ENCODE measurements around the gene BIRC7. TPM values are rescaled to one million over a fixed set of nuclear protein-coding genes. Genes with fewer than 3 reads are reported as not detected.

BIRC7 gene
- total RNA-seq, 4 donors from 2014 or later = 29.4 to 53.1 (median 42.2) TPM

DNA sequence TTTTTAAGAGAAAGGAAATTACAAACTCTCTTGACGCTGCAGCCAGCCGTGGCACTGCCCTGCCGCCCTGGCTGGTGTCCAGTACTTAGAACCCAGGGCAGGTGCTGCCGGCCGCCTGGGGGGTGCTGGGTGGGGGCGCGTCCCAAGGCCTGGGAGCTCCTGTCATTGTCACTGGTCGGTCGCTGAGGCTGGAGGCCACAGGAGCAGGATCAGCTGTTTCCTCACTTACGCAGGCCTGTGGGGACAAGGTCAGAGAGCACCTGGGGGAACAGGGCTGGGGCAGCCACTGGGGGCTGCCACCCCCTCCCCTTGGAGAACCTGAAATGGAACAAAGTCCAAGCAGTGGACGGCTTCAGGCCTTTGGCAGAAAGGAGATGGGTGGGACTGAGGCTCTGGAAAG lies 5.6 kb downstream of the BIRC7 start:
- TF ChIP-seq EP300 (IDR thresholded peaks at IDR 0.05) (no peak), POLR2A (IDR thresholded peaks at IDR 0.05) (no peak)
- TF ChIP-seq, protein P1, sequence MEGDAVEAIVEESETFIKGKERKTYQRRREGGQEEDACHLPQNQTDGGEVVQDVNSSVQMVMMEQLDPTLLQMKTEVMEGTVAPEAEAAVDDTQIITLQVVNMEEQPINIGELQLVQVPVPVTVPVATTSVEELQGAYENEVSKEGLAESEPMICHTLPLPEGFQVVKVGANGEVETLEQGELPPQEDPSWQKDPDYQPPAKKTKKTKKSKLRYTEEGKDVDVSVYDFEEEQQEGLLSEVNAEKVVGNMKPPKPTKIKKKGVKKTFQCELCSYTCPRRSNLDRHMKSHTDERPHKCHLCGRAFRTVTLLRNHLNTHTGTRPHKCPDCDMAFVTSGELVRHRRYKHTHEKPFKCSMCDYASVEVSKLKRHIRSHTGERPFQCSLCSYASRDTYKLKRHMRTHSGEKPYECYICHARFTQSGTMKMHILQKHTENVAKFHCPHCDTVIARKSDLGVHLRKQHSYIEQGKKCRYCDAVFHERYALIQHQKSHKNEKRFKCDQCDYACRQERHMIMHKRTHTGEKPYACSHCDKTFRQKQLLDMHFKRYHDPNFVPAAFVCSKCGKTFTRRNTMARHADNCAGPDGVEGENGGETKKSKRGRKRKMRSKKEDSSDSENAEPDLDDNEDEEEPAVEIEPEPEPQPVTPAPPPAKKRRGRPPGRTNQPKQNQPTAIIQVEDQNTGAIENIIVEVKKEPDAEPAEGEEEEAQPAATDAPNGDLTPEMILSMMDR (IDR thresholded peaks at IDR 0.05) = no peak
- H3K36me3 ChIP-seq = no peaks in the 10 kb centered on the region
- peaks cover 0 to 5% (median 0%) of the 10 kb centered on the region in 4 donors for H3K4me1 ChIP-seq
- H3K4me3 ChIP-seq = no peak overlapping the region
- DNase-seq (ENCODE audit: low spot score in 2 of 2) = no peak
- 44 to 46% methylated on average over 8 to 11 of the region's 11 CpGs for WGBS, 2 donors
- H3K27me3 ChIP-seq = no peaks in the 10 kb centered on the region
- no peak overlapping the region for H3K27ac ChIP-seq
- no peaks in the 10 kb centered on the region for H3K9me3 ChIP-seq

DNA sequence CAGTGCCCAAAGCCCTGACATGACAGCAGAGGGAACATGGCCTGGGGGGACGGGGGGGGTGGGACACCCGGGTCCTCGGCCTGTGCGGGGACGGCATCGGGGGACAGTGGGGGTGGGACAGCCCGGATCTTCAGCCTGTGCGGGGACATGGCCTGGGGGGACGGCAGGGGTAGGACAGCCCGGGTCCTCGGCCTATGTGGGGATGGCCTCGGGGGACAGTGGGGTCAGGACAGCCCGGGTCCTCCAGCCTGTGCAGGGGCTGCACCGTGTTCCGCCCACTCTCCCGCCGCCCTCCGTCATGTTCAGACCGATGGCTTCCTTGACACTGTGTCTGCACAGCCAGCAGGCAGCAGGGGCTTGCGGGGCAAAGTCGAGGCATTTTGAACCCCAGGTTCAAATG lies 7.0 kb downstream of the BIRC7 start:
- no peak for DNase-seq (ENCODE audit: low spot score in 2 of 2)
- 84 to 87% methylated on average over 15 to 16 of the region's 21 CpGs for WGBS, 2 donors

DNA sequence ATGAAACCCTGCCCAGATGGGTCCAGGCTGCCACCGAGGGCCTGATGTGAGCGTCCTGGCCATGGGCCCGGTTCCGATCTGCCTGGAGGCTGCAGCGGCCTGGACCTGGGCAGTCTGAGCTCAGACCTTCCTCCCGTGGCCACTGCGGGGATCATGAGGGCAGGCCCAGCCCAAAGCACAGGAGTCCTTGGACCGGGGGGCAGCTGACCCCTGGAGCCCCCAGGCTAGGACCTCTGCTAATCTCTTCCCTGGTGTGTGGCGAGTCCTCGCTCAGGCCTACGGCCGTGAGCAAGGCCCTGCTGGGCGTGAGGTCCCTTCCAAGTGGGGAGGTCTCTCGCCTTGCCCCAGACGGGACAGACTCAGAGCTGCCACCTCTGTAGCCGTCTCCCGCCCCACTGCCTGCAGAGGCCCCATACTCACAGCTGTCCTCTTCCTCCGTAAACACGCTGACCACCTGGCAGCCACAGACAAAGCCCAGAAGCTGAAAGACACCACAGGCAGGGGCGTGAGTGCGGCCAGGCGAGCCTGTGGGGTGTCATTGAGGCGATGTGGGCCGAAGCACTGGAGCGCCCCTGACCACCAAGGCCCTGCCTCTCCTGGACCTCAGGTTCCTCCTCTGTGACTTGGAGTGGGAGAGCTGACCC lies 8.0 kb downstream of the BIRC7 start:
- DNase-seq (ENCODE audit: low spot score in 2 of 2) = no peak
- H3K4me3 ChIP-seq = no peak overlapping the region
- H3K4me1 ChIP-seq = peaks cover 0 to 5% (median 0%) of the 10 kb centered on the region in 4 donors
- no peak overlapping the region for H3K27ac ChIP-seq
- H3K36me3 ChIP-seq = no peaks in the 10 kb centered on the region
- WGBS, 2 donors = 85 to 86% methylated on average over 12 to 20 of the region's 25 CpGs
- TF ChIP-seq EP300 (IDR thresholded peaks at IDR 0.05) (no peak), POLR2A (IDR thresholded peaks at IDR 0.05) (no peak)
- TF ChIP-seq, protein P1 (IDR thresholded peaks at IDR 0.05) = no peak
- peaks cover 0 to 15% of the 10 kb centered on the region in 2 donors for H3K27me3 ChIP-seq
- no peaks in the 10 kb centered on the region for H3K9me3 ChIP-seq

More for the DNA sequence above, 7.0 kb downstream of the BIRC7 start:
- H3K4me1 ChIP-seq = peaks cover 0 to 10% (median 0%) of the 10 kb centered on the region in 4 donors
- TF ChIP-seq, protein P1 (IDR thresholded peaks at IDR 0.05) = no peak
- TF ChIP-seq POLR2A (IDR thresholded peaks at IDR 0.05) (no peak), EP300 (IDR thresholded peaks at IDR 0.05) (no peak)
- no peak overlapping the region for H3K27ac ChIP-seq
- H3K27me3 ChIP-seq = peaks cover 0 to 5% of the 10 kb centered on the region in 2 donors
- H3K36me3 ChIP-seq = no peaks in the 10 kb centered on the region
- no peaks in the 10 kb centered on the region for H3K9me3 ChIP-seq
- H3K4me3 ChIP-seq = no peak overlapping the region

DNA sequence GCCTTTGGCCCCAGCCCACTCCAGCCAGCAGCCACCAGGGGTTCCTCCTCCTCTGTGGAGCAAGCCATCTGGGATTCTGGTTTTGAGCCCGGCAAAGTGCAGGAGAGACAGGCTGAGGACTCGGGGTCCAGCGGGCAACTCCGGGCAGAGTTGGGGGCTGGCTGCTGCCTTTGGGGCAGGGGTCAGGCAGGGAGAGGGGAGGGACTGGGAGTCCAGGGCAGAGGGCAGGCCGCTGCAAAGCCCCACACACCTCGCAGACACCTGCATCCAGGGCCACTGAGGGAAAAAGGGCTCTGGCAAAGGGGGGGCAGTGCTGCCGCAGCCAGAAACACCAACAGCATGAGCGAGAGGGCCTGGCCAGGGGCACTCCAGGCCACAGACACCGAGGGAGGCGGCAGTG lies 8.8 kb downstream of the BIRC7 start:
- no peak for DNase-seq (ENCODE audit: low spot score in 2 of 2)
- 94 to 95% methylated on average over 7 to 8 of the region's 10 CpGs for WGBS, 2 donors

More for the DNA sequence above, 8.8 kb downstream of the BIRC7 start:
- TF ChIP-seq EP300 (IDR thresholded peaks at IDR 0.05) (no peak), POLR2A (IDR thresholded peaks at IDR 0.05) (no peak)
- TF ChIP-seq, protein P1 (IDR thresholded peaks at IDR 0.05) = no peak
- Histone ChIP-seq H3K4me1 (peaks cover 0 to 5% (median 0%) of the 10 kb centered on the region in 4 donors), H3K9me3 (no peaks in the 10 kb centered on the region), H3K4me3 (no peak overlapping the region), H3K27ac (no peak overlapping the region), H3K27me3 (peaks cover 0 to 22% of the 10 kb centered on the region in 2 donors), H3K36me3 (no peaks in the 10 kb centered on the region)

Data from tibial nerve (tissue), 4 donors.